ENCODE data around the gene TMEM69.
A peak's percentile ranks its signal among the peaks of the same experiment; 100 is the strongest.
"Not testable (repeated sequence)": the region's sequence is repeated elsewhere in the genome, so short reads cannot be mapped to it uniquely, and the experiment has no call there.

TMEM69 gene

GRCh38 chr1:45687754-45688740, at the start of gene TMEM69:
Gene TMEM69 (plus strand): TSS chr1:45688181. CDS start chr1:45691069, 2,888 bp downstream.
- DNase-seq (ENCODE audit: low spot score) = peak; percentile 91

DNA sequence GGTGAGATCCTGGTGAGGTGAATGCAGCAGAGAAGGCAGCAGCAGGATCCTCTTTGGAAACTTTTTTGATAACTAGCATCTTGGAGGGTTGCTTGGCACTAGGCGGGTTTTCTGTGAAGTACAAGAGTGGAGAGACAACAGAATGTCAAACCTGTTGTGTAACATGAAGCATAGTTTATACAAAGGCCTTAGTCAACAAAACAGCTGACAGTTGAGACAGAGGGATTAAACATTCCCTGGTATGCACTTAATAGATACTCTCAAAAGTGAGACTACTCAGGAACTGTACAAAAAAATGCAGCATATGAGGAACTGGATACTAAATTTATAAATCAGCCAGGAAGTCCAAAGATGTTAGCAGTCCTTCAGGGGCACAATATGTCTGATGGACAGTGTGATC, 47.7 kb upstream of the TMEM69 start:
- no peak for DNase-seq (ENCODE audit: low spot score)

- DNase-seq (ENCODE audit: low spot score) = no peak
Observed at GRCh38 chr1:45643321-45643720, 44.7 kb upstream of the TMEM69 start.

DNA sequence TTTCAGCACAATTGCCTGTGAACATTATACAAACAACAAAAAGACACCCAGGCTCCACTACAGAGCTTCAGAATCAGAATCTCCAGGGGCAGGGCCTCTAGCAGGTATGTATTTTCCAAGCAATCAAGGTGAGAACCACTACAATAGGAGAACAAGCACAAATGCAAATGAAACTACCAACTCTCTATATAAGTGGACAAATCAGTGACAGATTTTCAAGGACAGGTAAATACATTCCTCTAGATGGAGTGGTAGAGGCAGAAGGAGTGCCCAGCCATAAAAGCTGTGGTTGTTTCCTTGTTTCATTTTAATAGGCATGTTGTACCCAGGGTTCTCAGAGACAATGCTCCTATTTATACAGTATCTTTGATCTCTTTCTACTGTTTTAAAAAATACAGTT, 44.0 kb upstream of the TMEM69 start:
- DNase-seq (ENCODE audit: low spot score) = no peak

GRCh38 chr1:45644661-45645060, 43.3 kb upstream of the TMEM69 start:
- DNase-seq (ENCODE audit: low spot score) = no peak

DNA sequence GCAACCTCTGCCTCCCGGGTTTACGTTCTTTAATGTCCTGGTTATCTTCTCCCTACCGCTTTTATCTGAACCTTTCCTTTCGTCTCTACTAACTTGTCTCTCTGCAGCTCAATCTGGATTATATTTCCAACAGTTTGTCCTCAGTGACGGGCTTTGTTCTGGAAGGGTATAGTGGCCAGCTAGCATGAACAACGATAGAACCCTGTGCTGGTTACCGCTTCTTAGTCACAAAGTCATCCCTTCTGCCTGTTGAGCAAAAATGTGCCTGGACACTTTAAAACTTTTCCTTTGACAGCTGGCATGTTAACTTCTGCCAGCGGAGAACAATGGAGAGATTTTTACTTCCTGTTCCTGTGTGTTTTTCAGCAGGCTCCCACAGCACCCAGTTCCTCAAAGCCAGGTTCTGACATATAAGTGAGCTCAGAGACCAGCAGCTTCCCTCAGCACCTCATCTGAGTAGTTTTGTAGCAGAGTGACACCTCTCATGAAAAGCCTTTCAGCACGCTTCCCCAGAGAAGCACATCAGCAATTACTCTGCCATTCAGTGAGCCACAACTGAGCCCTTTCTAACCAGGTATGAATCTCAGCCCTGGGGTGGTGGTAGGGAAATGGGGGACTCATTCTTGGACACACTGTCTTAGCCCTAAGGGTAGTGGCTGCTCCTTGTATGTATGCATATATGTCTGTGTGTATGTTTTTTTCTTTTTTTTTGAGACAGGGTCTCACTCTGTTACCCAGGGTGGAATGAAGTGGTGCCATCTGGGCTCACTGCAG, 40.5 kb upstream of the TMEM69 start:
- no peak for DNase-seq (ENCODE audit: low spot score)

DNA sequence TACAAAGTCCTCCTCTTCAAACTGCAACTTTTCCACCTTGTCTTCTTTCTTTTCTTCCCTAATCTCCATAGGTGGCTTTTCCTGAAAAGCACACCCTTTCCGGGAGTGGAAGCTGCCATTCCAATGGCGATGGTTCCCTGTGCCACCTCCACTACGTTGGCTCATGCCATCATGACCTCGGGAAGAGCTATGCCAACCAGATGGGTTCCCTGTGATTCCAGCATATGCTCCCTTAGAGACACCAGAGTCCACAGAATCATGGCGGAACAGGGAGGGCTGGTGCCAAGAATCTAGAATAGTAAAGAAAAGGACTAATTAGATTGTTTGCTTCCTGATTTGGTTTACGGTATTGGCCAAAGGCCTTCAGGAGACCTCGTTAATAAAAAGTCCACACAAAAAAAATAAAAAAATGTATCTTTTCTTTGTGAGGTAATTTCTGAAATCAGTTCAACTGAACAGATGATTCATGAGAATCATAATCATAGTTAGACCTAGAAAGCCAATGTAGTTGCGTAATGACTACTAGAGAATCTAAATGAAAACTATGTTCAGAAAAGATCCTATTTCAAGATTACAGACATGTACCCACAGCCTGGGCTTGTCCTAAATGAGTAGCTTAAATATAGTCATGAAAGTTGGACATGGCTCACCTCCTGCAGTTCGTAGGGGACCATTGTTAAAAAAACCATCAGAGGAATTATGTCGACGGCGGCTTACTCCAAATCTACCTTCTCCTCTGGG, 33.3 kb upstream of the TMEM69 start:
- no peak for DNase-seq (ENCODE audit: low spot score)

DNA sequence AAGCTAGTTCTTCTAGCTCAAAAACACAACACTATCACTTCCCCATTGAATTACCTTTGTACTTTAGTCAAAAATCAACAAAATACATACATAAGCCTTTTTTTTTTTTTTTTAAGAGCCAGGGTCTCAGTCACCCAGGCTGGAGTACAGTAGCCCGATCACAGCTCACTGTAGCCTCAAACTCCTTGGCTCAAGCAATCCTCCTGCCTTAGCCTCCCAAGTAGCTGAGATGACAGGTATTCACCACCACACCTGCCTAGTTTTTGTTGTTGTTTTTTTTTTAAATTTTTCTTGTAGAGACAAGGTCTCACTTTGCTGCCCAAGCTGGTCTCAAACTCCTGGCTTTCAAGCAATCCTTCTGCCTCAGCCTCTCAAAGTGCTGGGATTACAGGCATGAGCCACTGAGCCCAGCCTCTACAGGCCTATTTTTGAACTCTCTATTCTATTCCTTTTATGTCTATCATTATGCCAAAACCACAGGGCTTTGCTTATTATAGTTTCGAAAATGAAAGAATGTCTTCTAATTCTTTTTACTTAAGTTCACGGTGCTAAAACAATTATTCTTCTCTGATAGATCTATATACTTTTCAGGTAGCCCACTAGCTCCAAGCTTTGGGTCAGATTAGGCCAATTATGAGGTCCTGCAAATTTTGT, 31.3 kb upstream of the TMEM69 start:
- no peak for DNase-seq (ENCODE audit: low spot score)

DNA sequence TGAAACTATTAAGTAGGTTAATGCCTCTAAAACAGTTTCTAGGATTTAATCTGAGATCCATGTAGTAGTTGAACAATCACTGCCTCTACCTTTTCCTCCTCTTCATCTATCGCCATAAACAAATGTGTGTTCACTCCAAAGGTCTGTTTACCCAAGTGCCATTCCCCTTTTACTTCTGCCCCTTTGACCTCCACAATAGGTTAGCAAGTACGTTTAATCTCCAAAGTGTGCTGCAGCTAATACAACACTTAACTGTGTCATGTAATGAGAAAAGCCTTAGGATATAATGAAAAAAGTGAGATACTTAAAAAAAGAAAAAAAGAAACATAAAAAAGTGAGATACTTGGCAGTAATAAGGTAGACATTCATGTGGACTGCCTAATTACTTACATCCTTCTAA, 29.8 kb upstream of the TMEM69 start:
- no peak for DNase-seq (ENCODE audit: low spot score)

GRCh38 chr1:45659222-45659621, 28.8 kb upstream of the TMEM69 start:
- DNase-seq (ENCODE audit: low spot score) = no peak

DNA sequence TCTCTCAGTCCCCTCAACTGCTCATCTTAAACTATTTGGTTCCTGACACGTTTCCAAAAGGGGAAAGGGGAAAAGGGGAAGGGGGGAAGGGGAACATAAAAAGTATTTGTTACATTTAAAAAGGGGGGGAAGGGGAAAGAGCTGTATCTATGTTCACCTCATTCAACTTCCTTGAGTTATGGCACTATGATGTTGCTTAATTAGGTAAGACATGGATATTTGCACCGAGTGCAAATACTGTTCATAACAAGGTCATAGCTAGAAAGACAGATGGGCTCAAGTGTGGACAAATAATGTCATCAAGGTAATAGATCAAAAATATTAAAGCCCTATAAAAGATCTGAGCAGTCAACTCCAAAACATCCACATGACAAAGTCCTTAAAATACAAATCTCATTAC, 27.6 kb upstream of the TMEM69 start:
- DNase-seq (ENCODE audit: low spot score) = no peak

DNA sequence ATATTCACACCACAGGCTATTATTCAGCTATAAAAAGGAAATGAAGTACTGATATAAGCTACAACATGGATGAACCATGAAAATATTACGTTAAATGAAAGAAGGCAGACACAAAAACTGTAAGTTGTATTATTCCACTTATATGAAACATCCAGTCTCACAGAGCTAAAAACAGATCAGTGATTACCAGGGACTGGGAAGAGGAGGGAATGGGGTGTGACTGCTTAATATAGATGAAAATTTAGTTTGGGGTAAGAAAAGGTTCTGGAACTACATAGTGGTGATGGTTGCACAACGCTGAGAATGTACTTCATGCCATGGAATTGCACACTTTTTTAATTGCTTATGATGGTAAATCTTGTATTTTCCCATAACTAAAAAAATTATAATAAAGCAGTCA, 21.1 kb upstream of the TMEM69 start:
- DNase-seq (ENCODE audit: low spot score) = no peak

DNA sequence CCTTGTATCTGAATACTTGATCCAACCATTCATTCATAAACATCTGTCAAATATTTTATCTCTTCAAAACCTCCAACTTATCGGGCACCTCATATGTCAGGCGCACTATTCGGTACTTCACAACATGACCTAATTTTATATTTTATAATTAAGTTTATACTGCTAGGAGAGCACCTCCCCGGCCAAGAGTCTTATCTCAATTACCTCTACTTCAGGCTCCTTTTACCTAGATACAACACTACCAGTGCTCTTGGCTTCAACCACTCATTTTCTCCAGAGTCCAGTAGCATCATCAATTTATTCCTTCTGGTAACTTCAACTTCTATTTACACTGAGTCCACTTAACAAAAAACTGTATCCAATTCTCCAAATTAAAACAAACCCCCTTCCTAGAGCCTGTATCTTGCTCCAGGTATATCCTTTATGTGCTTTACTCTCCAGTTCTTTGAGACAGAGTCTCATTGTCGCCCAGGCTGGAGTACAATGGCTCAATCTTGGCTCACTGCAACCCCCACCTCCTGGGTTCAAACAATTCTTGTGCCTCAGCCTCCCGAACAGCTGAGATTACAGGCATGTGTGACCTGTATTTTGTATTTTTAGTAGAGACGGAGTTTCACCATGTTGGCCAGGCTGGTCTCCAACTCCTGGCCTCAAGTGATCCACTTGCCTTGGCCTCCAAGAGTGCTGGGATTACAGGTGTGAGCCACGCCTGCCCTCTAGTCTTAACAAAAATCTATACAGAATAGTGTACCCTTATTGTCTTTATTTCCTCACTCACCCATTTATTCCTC, 20.5 kb upstream of the TMEM69 start:
- DNase-seq (ENCODE audit: low spot score) = no peak

DNA sequence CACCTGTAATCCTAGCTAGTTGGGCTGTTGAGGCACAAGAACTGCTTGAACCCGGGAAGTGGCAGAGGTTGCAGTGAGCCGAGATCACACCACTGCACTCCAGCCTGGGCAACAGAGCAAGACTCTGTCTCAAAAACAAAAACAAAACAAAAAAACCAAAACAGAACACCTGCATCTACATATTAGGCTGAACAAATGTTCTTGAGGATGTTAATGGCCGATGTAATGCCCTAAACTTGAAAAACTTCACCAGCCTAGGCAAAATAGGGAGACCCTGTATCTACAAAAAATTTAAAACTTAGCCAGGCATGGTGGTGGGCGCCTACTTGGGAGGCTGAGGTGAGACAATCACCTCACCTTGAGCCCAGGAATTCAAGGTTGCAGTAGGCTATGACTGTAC, 19.5 kb upstream of the TMEM69 start:
- DNase-seq (ENCODE audit: low spot score) = no peak

DNA sequence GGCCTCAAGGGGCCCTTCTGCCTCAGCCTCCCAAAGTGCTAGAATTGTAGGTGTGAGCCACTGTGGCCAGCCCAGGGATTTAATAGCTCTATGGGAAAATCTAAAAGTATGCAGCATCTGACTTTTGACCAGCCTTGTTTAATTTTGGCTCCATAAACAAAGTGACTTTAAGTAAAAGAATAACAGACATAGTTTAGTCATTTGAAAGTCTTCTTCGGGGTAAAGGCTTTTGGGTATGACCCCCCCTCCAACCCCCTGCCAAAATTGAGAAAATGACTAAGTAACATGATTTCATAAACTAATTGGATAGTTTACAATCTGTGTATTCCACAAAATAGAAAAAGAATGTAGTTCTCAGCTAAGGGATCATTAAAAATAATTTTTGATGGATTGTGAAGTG, 18.6 kb upstream of the TMEM69 start:
- no peak for DNase-seq (ENCODE audit: low spot score)

GRCh38 chr1:45669859-45670655, 17.9 kb upstream of the TMEM69 start:
- no peak for DNase-seq (ENCODE audit: low spot score)

GRCh38 chr1:45673956-45674355, 14.0 kb upstream of the TMEM69 start:
- DNase-seq (ENCODE audit: low spot score) = no peak

DNA sequence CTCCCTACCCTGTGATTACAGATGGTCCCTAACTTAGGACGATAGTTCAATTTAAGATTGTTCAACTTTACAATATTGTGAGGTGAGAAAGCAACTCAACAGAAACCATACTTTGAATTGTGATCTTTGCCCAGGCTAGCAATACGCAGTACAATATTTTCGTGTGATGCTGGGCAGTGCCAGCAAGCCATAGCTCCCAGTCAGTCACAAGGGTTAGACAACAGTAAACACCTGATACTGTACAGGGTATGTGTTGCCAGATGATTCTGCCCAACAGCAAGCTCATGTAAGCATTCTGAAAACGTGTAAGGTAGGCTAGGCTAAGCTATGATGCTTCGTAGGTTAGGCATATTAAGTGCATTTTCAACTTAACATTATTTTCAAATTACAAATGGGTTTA, 13.5 kb upstream of the TMEM69 start:
- no peak for DNase-seq (ENCODE audit: low spot score)

GRCh38 chr1:45676553-45676952, 11.4 kb upstream of the TMEM69 start:
- not testable (repeated sequence) for DNase-seq (ENCODE audit: low spot score)

DNA sequence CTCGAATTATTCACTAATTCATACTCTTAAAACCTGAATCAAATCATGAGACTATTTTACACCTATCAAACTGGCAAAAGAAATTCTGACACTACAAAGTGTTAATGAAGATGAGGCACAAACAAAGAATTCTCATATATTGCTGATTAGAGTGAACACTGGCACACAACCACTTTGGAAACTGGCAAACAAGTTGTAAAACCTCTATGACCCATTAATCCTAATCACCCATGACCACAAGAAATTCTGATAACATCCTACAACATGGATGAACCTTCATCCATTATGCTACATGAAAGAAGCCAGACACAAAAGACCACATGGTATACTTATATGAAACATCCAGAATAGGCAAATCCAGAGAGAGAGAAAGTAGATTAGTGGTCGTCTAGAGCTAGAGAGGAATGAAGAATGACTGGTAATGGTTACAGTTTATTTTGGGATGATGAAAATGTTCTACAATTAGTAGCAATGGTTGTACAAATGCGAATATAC, 10.2 kb upstream of the TMEM69 start:
- DNase-seq (ENCODE audit: low spot score) = no peak

All from hematopoietic multipotent progenitor cell treated with erythropoietin and hydrocortisone succinate and interleukin-3 and kit ligand, for 15 days (in vitro differentiated cells).